Mesothelial cell of epicardium (in vitro differentiated cells): ENCODE measurements around the gene NAALAD2. TPM values are rescaled to one million over a fixed set of nuclear protein-coding genes. Genes with fewer than 3 reads are reported as not detected.
"Not testable (repeated sequence)": the region's sequence is repeated elsewhere in the genome, so short reads cannot be mapped to it uniquely, and the experiment has no call there.

ENCODE experiments used
- DNase-seq, 2 experiments: peaks; one replicate each; pipeline ENCODE4 v3.0.0; 2021; ENCODE audit warnings: low spot score in 2 of 2; ENCODE audit not compliant: unreplicated experiment in 2 of 2
- H3K27ac Mint-ChIP-seq: 2 replicates; pipeline ENCODE4 v1.8.0; 2021; ENCODE audit warnings: mixed read lengths
- H3K27me3 Mint-ChIP-seq: 2 replicates; pipeline ENCODE4 v1.8.0; 2021; ENCODE audit warnings: low read depth, mixed read lengths
- H3K36me3 Mint-ChIP-seq: 2 replicates; pipeline ENCODE4 v1.8.0; 2021; ENCODE audit warnings: mixed read lengths
- H3K4me1 Mint-ChIP-seq: 2 replicates; pipeline ENCODE4 v1.8.0; 2021; ENCODE audit warnings: mixed read lengths
- H3K4me3 Mint-ChIP-seq: 2 replicates; pipeline ENCODE4 v1.8.0; 2021; ENCODE audit warnings: mild to moderate bottlenecking, moderate library complexity, mixed read lengths
- H3K9me3 Mint-ChIP-seq: 2 replicates; pipeline ENCODE4 v1.8.0; 2021; ENCODE audit warnings: mixed read lengths
- CTCF ChIP-seq: fragments of 200-600 bp; sonication (generic); IDR thresholded peaks from one replicate; pipeline ENCODE4 v1.5.0; 2021; ENCODE audit warnings: antibody characterized with exemption; ENCODE audit not compliant: unreplicated experiment
- total RNA-seq: library from RNA; stranded (reverse); gene quantifications from 3 replicates; pipeline ENCODE4 v1.2.1, GENCODE V29; 2021

Gene NAALAD2
- total RNA-seq, result 33.6 to 39.7 TPM (median 39.5 TPM) in 3 replicates

GRCh38 chr11:90134478-90135003 lies at the start of gene NAALAD2:
Gene NAALAD2 (plus strand): TSS chr11:90134663. CDS start chr11:90134759, 96 bp downstream.
- peaks cover 29% of the 10 kb centered on the region for H3K4me1 Mint-ChIP-seq
- peaks cover 12% of the 10 kb centered on the region for H3K36me3 Mint-ChIP-seq
- H3K27me3 Mint-ChIP-seq, result peaks cover 2% of the 10 kb centered on the region
- peaks cover 4% of the 10 kb centered on the region for H3K9me3 Mint-ChIP-seq
- H3K27ac Mint-ChIP-seq, result peak within 1 kb of the TSS; percentile 92
- peak within 1 kb of the TSS; percentile 81 for H3K4me3 Mint-ChIP-seq
- no peak for TF ChIP-seq CTCF
- peak; percentile 23 to 56 for DNase-seq

- H3K27me3 Mint-ChIP-seq, H3K4me1 Mint-ChIP-seq, H3K36me3 Mint-ChIP-seq, H3K4me3 Mint-ChIP-seq, H3K9me3 Mint-ChIP-seq, H3K27ac Mint-ChIP-seq, DNase-seq: not testable (repeated sequence)
These were observed 48.8 kb upstream of the NAALAD2 start, which contains the start of gene UBTFL1 for GRCh38 chr11:90085650-90086049. Gene UBTFL1 (plus strand): TSS chr11:90085950. CDS start chr11:90085950, 0 bp downstream.

GRCh38 chr11:90088731-90089130 lies 45.7 kb upstream of the NAALAD2 start:
- H3K9me3 Mint-ChIP-seq, H3K36me3 Mint-ChIP-seq, H3K27ac Mint-ChIP-seq, H3K4me3 Mint-ChIP-seq, H3K27me3 Mint-ChIP-seq, H3K4me1 Mint-ChIP-seq, DNase-seq: not testable (repeated sequence)

- not testable (repeated sequence) for H3K9me3 Mint-ChIP-seq, H3K4me3 Mint-ChIP-seq, H3K4me1 Mint-ChIP-seq, DNase-seq, H3K27me3 Mint-ChIP-seq, H3K27ac Mint-ChIP-seq, H3K36me3 Mint-ChIP-seq
These were observed 39.1 kb upstream of the NAALAD2 start for GRCh38 chr11:90095230-90095924.

- not testable (repeated sequence) for H3K36me3 Mint-ChIP-seq, H3K4me1 Mint-ChIP-seq, H3K27me3 Mint-ChIP-seq, H3K27ac Mint-ChIP-seq, H3K9me3 Mint-ChIP-seq, DNase-seq, H3K4me3 Mint-ChIP-seq
These were observed 36.2 kb upstream of the NAALAD2 start for GRCh38 chr11:90098261-90098660.

GRCh38 chr11:90100431-90100830 lies 34.0 kb upstream of the NAALAD2 start:
- no peaks in the 10 kb centered on the region for H3K4me1 Mint-ChIP-seq
- no peak overlapping the region for H3K27ac Mint-ChIP-seq
- peaks cover under 1% of the 10 kb centered on the region for H3K9me3 Mint-ChIP-seq
- DNase-seq, result no peak
- H3K36me3 Mint-ChIP-seq, result no peaks in the 10 kb centered on the region
- no peak overlapping the region for H3K4me3 Mint-ChIP-seq
- TF ChIP-seq CTCF, result no peak
- H3K27me3 Mint-ChIP-seq, result no peaks in the 10 kb centered on the region

- no peak for DNase-seq
- no peak overlapping the region for H3K4me3 Mint-ChIP-seq
- peaks cover 4% of the 10 kb centered on the region for H3K9me3 Mint-ChIP-seq
- H3K27me3 Mint-ChIP-seq, result no peaks in the 10 kb centered on the region
- H3K36me3 Mint-ChIP-seq, result no peaks in the 10 kb centered on the region
- TF ChIP-seq CTCF, result peak; percentile 36
- H3K4me1 Mint-ChIP-seq, result no peaks in the 10 kb centered on the region
- H3K27ac Mint-ChIP-seq, result no peak overlapping the region
These were observed 20.9 kb upstream of the NAALAD2 start for GRCh38 chr11:90113541-90113940.
